Panc1 (cell line): ENCODE results near the gene CNRIP1. TPM values are rescaled to one million over a fixed set of nuclear protein-coding genes. Genes with fewer than 3 reads are reported as not detected.

Source experiments
- ATAC-seq: fragments of 200-7000 bp; cut with Tn5 transposase; 2 replicates; pipeline ENCODE4 v1.9.1; 2020; ENCODE audit warnings: mild to moderate bottlenecking, moderate library complexity
- BruUV-seq: library from RNA; stranded (reverse); fragments of 400-500 nt; replicated peaks from 2 replicates; lab custom pipeline; 2021; lab: Mats Ljungman, UMichigan
- CTCF ChIA-PET: fragments of 300-600 bp; sonication (Branson Sonifier 250); formaldehyde crosslinking; loops from one replicate; lab custom pipeline; 2022; ENCODE audit warnings: antibody characterized with exemption; lab: Charles Lee
- POLR2A ChIA-PET: fragments of 300-600 bp; sonication (Branson Sonifier 250); formaldehyde crosslinking; loops from one replicate; lab custom pipeline; 2022; ENCODE audit warnings: antibody characterized with exemption; lab: Charles Lee
- DNase-seq: peaks from one replicate; pipeline ENCODE4 v3.0.0-alpha.2; 2010; ENCODE audit warnings: low read depth, low spot score
- H3K27ac ChIP-seq: 2 replicates; pipeline ENCODE4 v1.5.1; 2011; ENCODE audit warnings: mild to moderate bottlenecking, low read length, inconsistent platforms
- H3K27me3 ChIP-seq: fragments of 200-500 bp; sonication (Bioruptor generic); 2 replicates; pipeline ENCODE4 v1.6.0; 2014; ENCODE audit warnings: low read length, inconsistent platforms; ENCODE audit not compliant: control insufficient read depth, insufficient read depth
- H3K36me3 ChIP-seq: fragments of 200-500 bp; sonication (Bioruptor generic); 2 replicates; pipeline ENCODE4 v1.5.1; 2014; ENCODE audit warnings: inconsistent platforms, mild to moderate bottlenecking, low read length, moderate library complexity; ENCODE audit not compliant: control insufficient read depth, insufficient read depth
- H3K4me1 ChIP-seq: 2 replicates; pipeline ENCODE4 v1.5.1; 2011; ENCODE audit warnings: inconsistent platforms, mild to moderate bottlenecking, low read length, moderate library complexity; ENCODE audit not compliant: control insufficient read depth, insufficient read depth
- H3K4me3 ChIP-seq, 2 experiments: 2 replicates each; pipeline ENCODE4 v1.5.1; 2011 to 2012; ENCODE audit warnings: low read depth in 2 of 2, low read length in 2 of 2, mild to moderate bottlenecking in 2 of 2, inconsistent platforms in 1 of 2, moderate library complexity in 1 of 2
- H3K9me3 ChIP-seq: fragments of 200-500 bp; sonication (Bioruptor generic); 2 replicates; pipeline ENCODE4 v1.5.1; 2014; ENCODE audit warnings: low read depth, mild to moderate bottlenecking, inconsistent platforms, low read length, moderate library complexity; ENCODE audit not compliant: control insufficient read depth, insufficient read depth
- CTCF ChIP-seq: fragments of 450-650 bp; IDR thresholded peaks from 2 replicates; pipeline ENCODE4 v1.5.1; 2017; ENCODE audit warnings: mild to moderate bottlenecking
- POLR2AphosphoS5 ChIP-seq: IDR thresholded peaks from 2 replicates; pipeline ENCODE4 v1.6.1; 2012; ENCODE audit warnings: mild to moderate bottlenecking, low read depth, low read length, moderate library complexity
- REST ChIP-seq, 2 experiments: IDR thresholded peaks; 2 replicates each; pipeline ENCODE4 v1.6.1; 2011 to 2012; ENCODE audit warnings: low read depth in 2 of 2, control low read depth in 1 of 2, low read length in 1 of 2, mild to moderate bottlenecking in 1 of 2, moderate library complexity in 1 of 2; ENCODE audit not compliant: insufficient read depth in 1 of 2
- SIN3A ChIP-seq: IDR thresholded peaks from 2 replicates; pipeline ENCODE4 v1.6.1; 2012; ENCODE audit warnings: low read depth, mild to moderate bottlenecking, low read length, moderate library complexity, borderline replicate concordance; ENCODE audit not compliant: insufficient read depth
- TCF7L2 ChIP-seq: IDR thresholded peaks from 2 replicates; pipeline ENCODE4 v1.6.1; 2011; ENCODE audit warnings: mild to moderate bottlenecking, low read depth, low read length, inconsistent platforms
- in situ Hi-C: cut with HindIII; loops from 2 replicates; pipeline ENCODE4 v1.10.0; 2016; ENCODE audit warnings: low sequenced_read_pairs, low pct_unique_long_range_greater_than_20kb
- intact Hi-C: fragments of 100-400 bp; cut with micrococcal nuclease; formaldehyde crosslinking; loops from one replicate; pipeline ENCODE4 v1.10.0; 2022; ENCODE audit not compliant: unreplicated experiment
- total RNA-seq: library from RNA; stranded (reverse); gene quantifications from one replicate; pipeline ENCODE4 v1.2.1, GENCODE V29; 2021; ENCODE audit not compliant: unreplicated experiment

Gene CNRIP1
- total RNA-seq, 1 experiment from 2014 or later, result not detected

GRCh38 chr2:68333009-68333408 is 13.3 kb upstream of the CNRIP1 start:
- no peaks in the 10 kb centered on the region for H3K4me1 ChIP-seq
- H3K9me3 ChIP-seq, result no peaks in the 10 kb centered on the region
- CTCF ChIA-PET, result no interaction called here
- intact Hi-C loops, result no loop called here
- in situ Hi-C loops, result no loop called here
- no peak for TF ChIP-seq REST (IDR thresholded peaks at IDR 0.05; ENCODE audit: insufficient read depth in 1 of 2, low read depth in 2 of 2, low read length in 1 of 2)
- no peak for TF ChIP-seq POLR2AphosphoS5
- no peak for TF ChIP-seq TCF7L2
- TF ChIP-seq SIN3A, result no peak
- TF ChIP-seq CTCF, result no peak
- DNase-seq (no peak), ATAC-seq (no peak)
- no peak overlapping the region for H3K27ac ChIP-seq
- no peaks in the 10 kb centered on the region for H3K36me3 ChIP-seq
- no peak overlapping the region for H3K4me3 ChIP-seq
- peaks cover 6% of the 10 kb centered on the region; the same call in 1 of the 2 replicates for H3K27me3 ChIP-seq
- no TSS peak for BruUV-seq
- POLR2A ChIA-PET, result no interaction called here

- ATAC-seq (no peak), DNase-seq (no peak)
- ChIA-PET POLR2A (no interaction called here), CTCF (no interaction called here)
- intact Hi-C loops (no loop called here), in situ Hi-C loops (no loop called here)
- TF ChIP-seq POLR2AphosphoS5 (no peak), TCF7L2 (no peak), REST (IDR thresholded peaks at IDR 0.05; ENCODE audit: insufficient read depth in 1 of 2, low read depth in 2 of 2, low read length in 1 of 2) (no peak), SIN3A (no peak), CTCF (no peak)
- H3K36me3 ChIP-seq, result no peaks in the 10 kb centered on the region
- H3K27me3 ChIP-seq, result peaks cover 7% of the 10 kb centered on the region; the same call in 1 of the 2 replicates
- no peak overlapping the region for H3K27ac ChIP-seq
- H3K4me3 ChIP-seq, result no peak overlapping the region
- H3K4me1 ChIP-seq, result no peaks in the 10 kb centered on the region
- no peaks in the 10 kb centered on the region for H3K9me3 ChIP-seq
- no TSS peak for BruUV-seq
Measured at GRCh38 chr2:68330691-68331090, 10.9 kb upstream of the CNRIP1 start.
